MCF 10A (cell line): ENCODE measurements around the gene PGP. TPM values are rescaled to one million over a fixed set of nuclear protein-coding genes. Genes with fewer than 3 reads are reported as not detected.

Experiments used
- BruUV-seq: library from RNA; stranded (reverse); fragments of 400-500 nt; replicated peaks from 2 replicates; lab custom pipeline; 2021; lab: Mats Ljungman, UMichigan
- CTCF ChIA-PET: fragments of 300-600 bp; sonication (Branson Sonifier 250); formaldehyde crosslinking; extraction: SDS; loops from one replicate; lab custom pipeline; 2021; ENCODE audit warnings: antibody characterized with exemption, inconsistent platforms; lab: Yijun Ruan, JAX
- POLR2A ChIA-PET: fragments of 300-600, 350-650 bp; sonication (Branson Sonifier 250); formaldehyde crosslinking; extraction: SDS; loops from one replicate; lab custom pipeline; 2020; ENCODE audit warnings: antibody characterized with exemption, inconsistent platforms; lab: Yijun Ruan, JAX
- DNase-seq: peaks from one replicate; pipeline ENCODE4 v3.0.0-alpha.2; 2018; ENCODE audit not compliant: unreplicated experiment
- H3K27ac Mint-ChIP-seq: one replicate; pipeline ENCODE4 v1.8.0; 2022; ENCODE audit warnings: mild to moderate bottlenecking, low read depth, mixed read lengths; ENCODE audit not compliant: unreplicated experiment
- H3K27me3 Mint-ChIP-seq: one replicate; pipeline ENCODE4 v1.8.0; 2022; ENCODE audit warnings: mixed read lengths; ENCODE audit not compliant: insufficient read depth, unreplicated experiment
- H3K36me3 Mint-ChIP-seq: one replicate; pipeline ENCODE4 v1.8.0; 2022; ENCODE audit warnings: mild to moderate bottlenecking, moderate library complexity, mixed read lengths; ENCODE audit not compliant: insufficient read depth, unreplicated experiment
- H3K4me1 Mint-ChIP-seq: one replicate; pipeline ENCODE4 v1.8.0; 2022; ENCODE audit warnings: mixed read lengths; ENCODE audit not compliant: insufficient read depth, unreplicated experiment
- H3K4me3 Mint-ChIP-seq: one replicate; pipeline ENCODE4 v1.8.0; 2022; ENCODE audit warnings: mild to moderate bottlenecking, moderate library complexity, mixed read lengths; ENCODE audit not compliant: unreplicated experiment
- H3K9me3 Mint-ChIP-seq: one replicate; pipeline ENCODE4 v1.8.0; 2022; ENCODE audit warnings: mixed read lengths; ENCODE audit not compliant: unreplicated experiment
- CTCF ChIP-seq: fragments of 200-600 bp; IDR thresholded peaks from one replicate; pipeline ENCODE4 v1.8.0; 2022; ENCODE audit warnings: antibody characterized with exemption, mild to moderate bottlenecking; ENCODE audit not compliant: unreplicated experiment
- intact Hi-C: fragments of 100-400 bp; cut with micrococcal nuclease; formaldehyde crosslinking; loops from 2 replicates; pipeline ENCODE4 v1.14.1; 2022
- total RNA-seq: library from RNA; stranded (reverse); gene quantifications from 2 replicates; pipeline ENCODE4 v1.2.3, GENCODE V29; 2022

The PGP gene
- total RNA-seq, 1 experiment from 2014 or later: 12.0 TPM

GRCh38 chr16:2170587-2171435, 43.8 kb downstream of the PGP start:
- ChIA-PET POLR2A (interaction anchor here (0.7 kb wide), 1 partner anchor 349 kb away, joined by 3 read pairs; no protein-coding TSS in a partner anchor), CTCF (no interaction called here)
- TF ChIP-seq CTCF: no peak
- peaks cover 50% of the 10 kb centered on the region for H3K36me3 Mint-ChIP-seq
- no peaks in the 10 kb centered on the region for H3K9me3 Mint-ChIP-seq
- no TSS peak for BruUV-seq
- intact Hi-C loops: no loop called here
- no peak for DNase-seq
- no peak overlapping the region for H3K27ac Mint-ChIP-seq
- no peaks in the 10 kb centered on the region for H3K4me1 Mint-ChIP-seq
- H3K4me3 Mint-ChIP-seq: no peak overlapping the region
- no peaks in the 10 kb centered on the region for H3K27me3 Mint-ChIP-seq

- Mint-ChIP-seq H3K9me3 (no peaks in the 10 kb centered on the region), H3K27me3 (no peaks in the 10 kb centered on the region), H3K27ac (no peak overlapping the region), H3K4me3 (no peak overlapping the region), H3K36me3 (peaks cover 43% of the 10 kb centered on the region), H3K4me1 (no peaks in the 10 kb centered on the region)
- no peak for TF ChIP-seq CTCF
- CTCF ChIA-PET: no interaction called here
- no TSS peak for BruUV-seq
- intact Hi-C loops: no loop called here
- POLR2A ChIA-PET: interaction anchor here (0.7 kb wide), 1 partner anchor 349 kb away, joined by 3 read pairs; no protein-coding TSS in a partner anchor
- no peak for DNase-seq
These were observed 44.6 kb downstream of the PGP start for GRCh38 chr16:2170080-2170479.

- ChIA-PET POLR2A (interaction anchor here (0.6 to 2.0 kb wide), 3 partner anchors 10 to 13 kb away, joined by 3 to 11 read pairs (median 3); partner anchors contain the start of gene TRAF7), CTCF (interaction anchor here (1.2 to 2.5 kb wide), 2 partner anchors 14 to 28 kb away, joined by 3 to 8 read pairs; no protein-coding TSS in a partner anchor)
- intact Hi-C loops: no loop called here
- DNase-seq: no peak
- no peak overlapping the region for H3K27ac Mint-ChIP-seq
- no peaks in the 10 kb centered on the region for H3K27me3 Mint-ChIP-seq
- no peak for TF ChIP-seq CTCF
- peaks cover 30% of the 10 kb centered on the region for H3K36me3 Mint-ChIP-seq
- H3K4me1 Mint-ChIP-seq: peaks cover 8% of the 10 kb centered on the region
- H3K4me3 Mint-ChIP-seq: no peak overlapping the region
- no TSS peak for BruUV-seq
- no peaks in the 10 kb centered on the region for H3K9me3 Mint-ChIP-seq
These were observed 47.5 kb downstream of the PGP start for GRCh38 chr16:2167068-2167638.
